ENCODE measurements around the gene PLIN3. TPM values are rescaled to one million over a fixed set of nuclear protein-coding genes. Genes with fewer than 3 reads are reported as not detected.
"Not testable (repeated sequence)": the region's sequence is repeated elsewhere in the genome, so short reads cannot be mapped to it uniquely, and the experiment has no call there.

PLIN3 gene
- total RNA-seq, 2 donors from 2014 or later: 80.0 to 80.9 TPM

DNA sequence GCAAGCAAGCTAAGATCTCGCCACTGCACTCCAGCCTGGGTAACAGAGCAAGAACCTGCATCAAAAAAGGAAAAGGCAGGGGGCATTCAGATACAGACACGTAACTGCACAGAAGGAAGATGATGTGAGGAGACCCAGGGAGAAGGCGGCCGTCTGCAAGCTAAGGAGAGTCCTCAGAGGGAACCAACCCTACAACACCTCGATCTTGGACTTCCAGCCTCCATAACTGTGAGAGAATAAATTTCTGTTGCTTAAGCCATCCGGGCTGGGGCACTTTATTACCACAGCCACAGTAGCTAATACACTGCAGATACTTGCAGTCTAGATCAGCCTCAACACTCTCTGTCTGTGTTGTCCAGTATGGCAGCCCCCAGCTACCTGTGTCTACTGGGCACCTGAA is 43.9 kb downstream of the PLIN3 start:
- no peak overlapping the region for H3K9ac ChIP-seq (ENCODE audit: extremely low read depth, low read length, poor library complexity, severe bottlenecking)
- 86 to 90% methylated on average over 5 to 6 of the region's 6 CpGs for WGBS, 2 experiments (ENCODE audit: insufficient coverage in 1 of 2, insufficient read length in 1 of 2)
- Mint-ChIP-seq H3K36me3 (ENCODE audit: low read depth) (no peaks in the 10 kb centered on the region), H3K27ac (no peak overlapping the region), H3K4me1 (no peaks in the 10 kb centered on the region), H3K9me3 (no peaks in the 10 kb centered on the region), H3K4me3 (no peak overlapping the region), H3K27me3 (ENCODE audit: insufficient read depth) (no peaks in the 10 kb centered on the region)
- no peaks in the 10 kb centered on the region for H3K9me3 ChIP-seq (ENCODE audit: control insufficient read depth, low read length)
- TF ChIP-seq, protein P1, sequence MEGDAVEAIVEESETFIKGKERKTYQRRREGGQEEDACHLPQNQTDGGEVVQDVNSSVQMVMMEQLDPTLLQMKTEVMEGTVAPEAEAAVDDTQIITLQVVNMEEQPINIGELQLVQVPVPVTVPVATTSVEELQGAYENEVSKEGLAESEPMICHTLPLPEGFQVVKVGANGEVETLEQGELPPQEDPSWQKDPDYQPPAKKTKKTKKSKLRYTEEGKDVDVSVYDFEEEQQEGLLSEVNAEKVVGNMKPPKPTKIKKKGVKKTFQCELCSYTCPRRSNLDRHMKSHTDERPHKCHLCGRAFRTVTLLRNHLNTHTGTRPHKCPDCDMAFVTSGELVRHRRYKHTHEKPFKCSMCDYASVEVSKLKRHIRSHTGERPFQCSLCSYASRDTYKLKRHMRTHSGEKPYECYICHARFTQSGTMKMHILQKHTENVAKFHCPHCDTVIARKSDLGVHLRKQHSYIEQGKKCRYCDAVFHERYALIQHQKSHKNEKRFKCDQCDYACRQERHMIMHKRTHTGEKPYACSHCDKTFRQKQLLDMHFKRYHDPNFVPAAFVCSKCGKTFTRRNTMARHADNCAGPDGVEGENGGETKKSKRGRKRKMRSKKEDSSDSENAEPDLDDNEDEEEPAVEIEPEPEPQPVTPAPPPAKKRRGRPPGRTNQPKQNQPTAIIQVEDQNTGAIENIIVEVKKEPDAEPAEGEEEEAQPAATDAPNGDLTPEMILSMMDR (conservative IDR thresholded peaks at IDR 0.05): no peak
- H3K27me3 ChIP-seq (ENCODE audit: control insufficient read depth, insufficient read depth, low read length, poor library complexity, severe bottlenecking): no peaks in the 10 kb centered on the region
- H3K4me1 ChIP-seq (ENCODE audit: control insufficient read depth, insufficient read depth, low read length): no peaks in the 10 kb centered on the region
- no peaks in the 10 kb centered on the region for H3K36me3 ChIP-seq (ENCODE audit: control insufficient read depth, insufficient read depth, low read length)
- no peak overlapping the region for H3K27ac ChIP-seq (ENCODE audit: low read depth, low read length)
- DNase-seq: no peak
- no peak overlapping the region for H3K4me3 ChIP-seq (ENCODE audit: low read length)

DNA sequence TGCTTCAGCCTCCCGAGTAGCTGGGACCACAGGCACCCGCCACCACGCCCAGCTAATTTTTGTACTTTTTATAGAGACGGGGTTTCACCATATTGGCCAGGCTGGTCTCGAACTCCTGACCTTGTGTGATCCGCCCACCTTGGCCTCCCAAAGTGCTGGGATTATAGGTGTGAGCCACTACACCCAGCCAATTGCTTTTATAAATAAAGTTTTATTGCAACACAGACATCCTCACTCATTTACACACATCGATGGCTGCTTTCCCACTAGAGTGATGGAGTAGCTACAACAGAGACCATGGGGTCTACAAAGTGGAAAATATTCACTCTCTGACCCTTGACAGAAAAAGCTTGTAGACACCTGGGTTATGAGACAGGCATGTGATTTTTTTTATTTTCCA is 45.1 kb downstream of the PLIN3 start:
- not testable (repeated sequence) for H3K27ac Mint-ChIP-seq; H3K4me1 Mint-ChIP-seq; H3K9me3 ChIP-seq (ENCODE audit: control insufficient read depth, low read length); H3K36me3 Mint-ChIP-seq (ENCODE audit: low read depth); H3K9ac ChIP-seq (ENCODE audit: extremely low read depth, low read length, poor library complexity, severe bottlenecking); DNase-seq; H3K4me3 ChIP-seq (ENCODE audit: low read length); H3K9me3 Mint-ChIP-seq; H3K27me3 Mint-ChIP-seq (ENCODE audit: insufficient read depth); H3K27me3 ChIP-seq (ENCODE audit: control insufficient read depth, insufficient read depth, low read length, poor library complexity, severe bottlenecking); H3K36me3 ChIP-seq (ENCODE audit: control insufficient read depth, insufficient read depth, low read length); H3K4me3 Mint-ChIP-seq; H3K4me1 ChIP-seq (ENCODE audit: control insufficient read depth, insufficient read depth, low read length); H3K27ac ChIP-seq (ENCODE audit: low read depth, low read length)
- WGBS, 2 experiments (ENCODE audit: insufficient coverage in 1 of 2, insufficient read length in 1 of 2): 93 to 96% methylated on average over 4 to 7 of the region's 7 CpGs

DNA sequence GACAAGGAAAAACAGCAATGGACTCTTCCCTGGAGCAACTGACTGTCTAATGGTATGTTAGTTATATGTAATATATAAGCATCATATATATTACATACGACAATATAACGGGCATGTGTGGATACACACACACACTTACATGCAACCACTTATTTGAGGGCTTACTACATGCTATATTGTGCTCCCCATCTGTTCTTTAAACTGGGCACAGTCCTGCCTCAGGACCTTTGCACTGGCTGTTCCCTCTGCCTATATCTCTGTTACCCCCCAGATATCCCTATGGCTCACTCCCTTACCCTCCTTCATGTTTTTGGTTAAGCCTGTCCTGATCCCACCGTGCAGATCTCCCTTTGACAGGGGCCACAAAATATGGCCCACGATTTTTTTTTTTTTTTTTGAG is 46.2 kb downstream of the PLIN3 start:
- TF ChIP-seq, protein P1 (conservative IDR thresholded peaks at IDR 0.05): no peak
- Histone ChIP-seq H3K27me3 (ENCODE audit: control insufficient read depth, insufficient read depth, low read length, poor library complexity, severe bottlenecking) (no peaks in the 10 kb centered on the region), H3K27ac (ENCODE audit: low read depth, low read length) (no peak overlapping the region), H3K4me1 (ENCODE audit: control insufficient read depth, insufficient read depth, low read length) (no peaks in the 10 kb centered on the region), H3K4me3 (ENCODE audit: low read length) (no peak overlapping the region), H3K36me3 (ENCODE audit: control insufficient read depth, insufficient read depth, low read length) (no peaks in the 10 kb centered on the region), H3K9me3 (ENCODE audit: control insufficient read depth, low read length) (no peaks in the 10 kb centered on the region), H3K9ac (ENCODE audit: extremely low read depth, low read length, poor library complexity, severe bottlenecking) (no peak overlapping the region)
- no peak for DNase-seq
- H3K27ac Mint-ChIP-seq: no peak overlapping the region
- peaks cover 9% of the 10 kb centered on the region for H3K36me3 Mint-ChIP-seq (ENCODE audit: low read depth)
- no peaks in the 10 kb centered on the region for H3K4me1 Mint-ChIP-seq
- peaks cover 5% of the 10 kb centered on the region for H3K9me3 Mint-ChIP-seq
- peaks cover 4% of the 10 kb centered on the region for H3K27me3 Mint-ChIP-seq (ENCODE audit: insufficient read depth)
- H3K4me3 Mint-ChIP-seq: no peak overlapping the region
- 83 to 89% methylated on average over 4 of the region's 4 CpGs for WGBS, 2 experiments (ENCODE audit: insufficient coverage in 1 of 2, insufficient read length in 1 of 2)
